Hippocampal formation (tissue), 2 donors: ENCODE results near the gene GPR137C.

ENCODE experiments used
- DNase-seq, 2 donors: peaks; one replicate each; lab custom pipeline; 2025; lab: John Stamatoyannopoulos, UW

Gene GPR137C

GRCh38 chr14:52678591-52678990 is 126.0 kb downstream of the GPR137C start:
- DNase-seq: no peak

- DNase-seq: no peak
These were observed 131.4 kb downstream of the GPR137C start for GRCh38 chr14:52683985-52684520.

- DNase-seq: no peak
These were observed 133.5 kb downstream of the GPR137C start for GRCh38 chr14:52686176-52686575.
